H1 (cell line): ENCODE measurements around the gene PLEKHA4. TPM values are rescaled to one million over a fixed set of nuclear protein-coding genes. Genes with fewer than 3 reads are reported as not detected.

ENCODE experiments used
- BACH1 ChIP-seq: IDR thresholded peaks from 2 replicates; pipeline ENCODE4 v1.6.1; 2012; ENCODE audit warnings: low read length, improper control_type of control experiment
- BCL11A ChIP-seq, 2 experiments: IDR thresholded peaks; one replicate each; pipeline ENCODE4 v1.6.1; 2011; ENCODE audit warnings: low read depth in 2 of 2, low read length in 2 of 2, mild to moderate bottlenecking in 2 of 2
- CBX5 ChIP-seq: fragments of 300-800, 300-1000 bp; sonication (generic); IDR thresholded peaks from 2 replicates; pipeline ENCODE4 v1.7.1; 2016; ENCODE audit warnings: antibody characterized with exemption, low read length, low read depth
- CBX8 ChIP-seq: fragments of 300-800, 300-1000 bp; sonication (generic); IDR thresholded peaks from 2 replicates; pipeline ENCODE4 v1.7.1; 2016; ENCODE audit warnings: low read depth, low read length, borderline replicate concordance
- CHD1 ChIP-seq: IDR thresholded peaks from 2 replicates; pipeline ENCODE4 v1.6.1; 2012; ENCODE audit warnings: low read depth, low read length, improper control_type of control experiment
- CTCF ChIP-seq, 3 experiments: IDR thresholded peaks; 1 replicate in 2 of 3; 2 replicates in 1 of 3; pipeline versions ENCODE4 v1.5.1 to v1.6.1; 2011; ENCODE audit warnings: low read length in 3 of 3, mild to moderate bottlenecking in 3 of 3, inconsistent platforms in 2 of 3, low read depth in 1 of 3, moderate library complexity in 1 of 3; ENCODE audit not compliant: insufficient read depth in 1 of 3; ENCODE audit errors: control extremely low read depth in 1 of 3
- EGR1 ChIP-seq: IDR thresholded peaks from 2 replicates; pipeline ENCODE4 v1.6.1; 2011; ENCODE audit warnings: low read depth, low read length, borderline replicate concordance
- HDAC6 ChIP-seq: IDR thresholded peaks from one replicate; pipeline ENCODE4 v1.7.1; 2012; ENCODE audit warnings: low read depth, mild to moderate bottlenecking, inconsistent platforms, low read length, moderate library complexity
- KDM1A ChIP-seq: fragments of 200-600, 300-600 bp; sonication (generic); IDR thresholded peaks from 2 replicates; pipeline ENCODE4 v1.7.1; 2016; ENCODE audit warnings: mild to moderate bottlenecking, low read length, borderline replicate concordance
- KDM5A ChIP-seq: fragments of 200-600 bp; IDR thresholded peaks from 2 replicates; pipeline ENCODE4 v1.7.1; 2012; ENCODE audit warnings: mild to moderate bottlenecking, low read length, inconsistent platforms, mixed read lengths
- NANOG ChIP-seq: IDR thresholded peaks from 2 replicates; pipeline ENCODE4 v1.6.1; 2011; ENCODE audit warnings: low read length, low read depth, mild to moderate bottlenecking, inconsistent platforms; ENCODE audit not compliant: insufficient read depth, poor library complexity, severe bottlenecking
- RAD21 ChIP-seq, 2 experiments: IDR thresholded peaks in 1 of 2; conservative IDR thresholded peaks in 1 of 2; 2 replicates each; pipeline ENCODE4 v1.6.1; 2011; ENCODE audit warnings: low read depth in 2 of 2, low read length in 2 of 2, improper control_type of control experiment in 1 of 2, inconsistent platforms in 1 of 2, mild to moderate bottlenecking in 1 of 2, moderate library complexity in 1 of 2
- RBBP5 ChIP-seq: IDR thresholded peaks from 2 replicates; pipeline ENCODE4 v1.7.1; 2012; ENCODE audit warnings: low read depth, mild to moderate bottlenecking, inconsistent platforms, low read length, moderate library complexity, borderline replicate concordance
- RNF2 ChIP-seq: fragments of 200-900, 300-1000 bp; sonication (generic); IDR thresholded peaks from 2 replicates; pipeline ENCODE4 v1.7.1; 2016; ENCODE audit warnings: borderline replicate concordance, low read depth, mild to moderate bottlenecking, antibody characterized with exemption, low read length; ENCODE audit not compliant: poor library complexity, severe bottlenecking; ENCODE audit errors: missing control alignments
- RXRA ChIP-seq: IDR thresholded peaks from 2 replicates; pipeline ENCODE4 v1.6.1; 2011; ENCODE audit warnings: low read depth, mild to moderate bottlenecking, low read length, moderate library complexity; ENCODE audit not compliant: insufficient read depth
- SAP30 ChIP-seq: fragments of 300-600 bp; sonication (generic); IDR thresholded peaks from 2 replicates; pipeline ENCODE4 v1.7.1; 2012; ENCODE audit warnings: low read length, moderate library complexity, mild to moderate bottlenecking, inconsistent platforms; ENCODE audit not compliant: insufficient read depth, insufficient replicate concordance
- SIN3A ChIP-seq, 2 experiments: IDR thresholded peaks in 1 of 2; conservative IDR thresholded peaks in 1 of 2; 2 replicates each; pipeline ENCODE4 v1.6.1; 2011 to 2012; ENCODE audit warnings: low read length in 2 of 2, improper control_type of control experiment in 1 of 2, low read depth in 1 of 2, mild to moderate bottlenecking in 1 of 2
- SIRT6 ChIP-seq: IDR thresholded peaks from one replicate; pipeline ENCODE4 v1.7.1; 2012; ENCODE audit warnings: low read length, inconsistent platforms
- SIX5 ChIP-seq: IDR thresholded peaks from 2 replicates; pipeline ENCODE4 v1.6.1; 2011; ENCODE audit warnings: mild to moderate bottlenecking, low read depth, low read length
- SP4 ChIP-seq: IDR thresholded peaks from 2 replicates; pipeline ENCODE4 v1.6.1; 2012; ENCODE audit warnings: low read length, inconsistent platforms
- TCF12 ChIP-seq: IDR thresholded peaks from 2 replicates; pipeline ENCODE4 v1.6.1; 2011; ENCODE audit warnings: low read depth, mild to moderate bottlenecking, low read length
- polyA plus RNA-seq, 7 experiments: library from polyadenylated mRNA; depleted of rRNA in 3 of 7; stranded (reverse) in 5 of 7; unstranded in 2 of 7; fragments of >200 nt in 5 of 7; fragments of 200-250 nt in 2 of 7; gene quantifications; 1 replicate in 5 of 7; 2 replicates in 1 of 7; 4 replicates in 1 of 7; pipeline versions ENCODE4 v1.2.1 to v1.2.3, GENCODE V29; 2011 to 2013; ENCODE audit warnings: missing spikeins in 2 of 7, mixed read lengths in 2 of 7
- total RNA-seq: library from RNA; stranded (reverse); fragmentation: NEBNext Ultra II Directional; extraction: Animal tissue kit (Norgen Biotek cat#: 25700); gene quantifications from 2 replicates; pipeline ENCODE4 v1.2.1, GENCODE V29; 2021

The PLEKHA4 gene
- total and polyA plus RNA-seq, 2 of the 8 experiments (the other 6 are each of a cell fraction or from before 2014, with no cell fraction given) = 8.2 to 18.0 TPM

DNA sequence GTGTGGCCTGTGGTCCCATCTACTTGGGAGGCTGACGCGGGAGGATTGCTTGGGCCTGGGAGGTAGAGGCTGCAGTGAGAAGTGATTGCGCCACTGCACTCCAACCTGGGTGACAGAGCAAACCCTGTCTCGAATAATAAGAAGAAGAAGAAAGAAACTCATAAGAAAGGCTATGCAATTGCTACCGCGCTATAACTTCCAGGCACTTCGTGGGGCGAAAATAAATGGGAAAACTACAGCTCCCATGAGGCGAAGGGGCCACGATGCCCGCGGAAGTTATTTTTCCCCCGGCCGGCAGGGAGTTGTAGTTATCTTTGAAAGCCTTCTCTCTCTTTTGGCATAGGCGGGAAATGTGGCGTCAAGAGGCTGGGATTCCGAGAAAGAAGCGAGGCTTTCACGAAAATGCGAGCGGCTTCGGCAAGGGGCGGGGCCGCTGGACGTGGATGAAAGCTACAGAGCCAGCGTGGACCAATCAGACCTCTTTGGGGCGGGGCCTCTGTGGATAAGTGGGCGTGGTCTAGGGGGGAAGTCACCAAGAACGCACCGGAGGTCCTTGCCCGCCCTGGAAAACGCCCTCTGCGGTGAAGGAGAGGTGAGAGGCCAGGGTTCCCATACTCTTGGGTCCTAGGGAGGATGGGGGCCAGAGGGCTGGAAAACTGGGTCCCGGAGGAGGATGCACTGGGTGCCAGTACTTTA is 31.5 kb upstream of the PLEKHA4 start, which contains the start of gene NUCB1 (continued):
- TF ChIP-seq RNF2 (no peak), CBX5 (no peak), CBX8 (no peak), SAP30 (no peak), EGR1 (no peak), SP4 (peak; percentile 86; the same call in 1 of the 2 replicates), HDAC6 (no peak), CTCF (IDR thresholded peaks at IDR 0.05; ENCODE audit: control extremely low read depth in 1 of 3, insufficient read depth in 1 of 3, low read depth in 1 of 3, low read length in 3 of 3) (peak in 2 of 3 experiments; percentile 8 to 44; a peak in 2 of 4 replicates), SIRT6 (no peak), RAD21 (IDR thresholded peaks at IDR 0.05 in 1 of 2, conservative IDR thresholded peaks at IDR 0.05 in 1 of 2; ENCODE audit: low read depth in 2 of 2, low read length in 2 of 2) (no peak), KDM5A (no peak), RBBP5 (0 out of 2 replicates have a peak, but pooled peaks have one; percentile 42), BCL11A (IDR thresholded peaks at IDR 0.05; ENCODE audit: low read depth in 2 of 2, low read length in 2 of 2) (no peak), RXRA (no peak), SIX5 (peak; percentile 76), TCF12 (no peak), NANOG (no peak), CHD1 (no peak), SIN3A (conservative IDR thresholded peaks at IDR 0.05 in 1 of 2, IDR thresholded peaks at IDR 0.05 in 1 of 2; ENCODE audit: low read depth in 1 of 2, low read length in 2 of 2) (peak in 1 of 2 experiments; percentile 28; a peak in 1 of 4 replicates), KDM1A (no peak), BACH1 (no peak)
